NCI-H2227 (cell line): ENCODE results near the gene HMSD.
A peak's percentile ranks its signal among the peaks of the same experiment; 100 is the strongest.

Experiments
- DNase-seq: peaks from one replicate; lab custom pipeline; 2025; ENCODE audit not compliant: unreplicated experiment; lab: John Stamatoyannopoulos, UW

The HMSD gene

DNA sequence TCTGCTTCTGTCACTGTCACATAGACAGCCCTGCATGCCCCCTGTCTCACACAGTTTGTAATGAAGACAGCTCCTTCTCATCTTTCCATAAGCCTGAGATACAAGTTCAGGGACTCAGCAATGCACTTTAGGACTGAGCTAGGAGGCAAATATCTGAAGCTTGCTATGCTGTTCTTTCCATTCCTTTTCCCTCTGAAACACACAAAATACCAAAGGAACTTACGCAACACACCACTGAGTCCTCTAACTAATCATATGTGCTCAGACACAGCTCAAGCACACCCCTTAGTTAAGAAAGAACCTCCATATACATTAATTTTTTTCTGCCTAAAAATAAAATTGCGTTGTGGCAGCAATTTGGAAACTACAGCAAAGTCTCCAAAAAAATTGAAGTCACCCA is 38.6 kb downstream of the HMSD start:
- DNase-seq, result no peak

DNA sequence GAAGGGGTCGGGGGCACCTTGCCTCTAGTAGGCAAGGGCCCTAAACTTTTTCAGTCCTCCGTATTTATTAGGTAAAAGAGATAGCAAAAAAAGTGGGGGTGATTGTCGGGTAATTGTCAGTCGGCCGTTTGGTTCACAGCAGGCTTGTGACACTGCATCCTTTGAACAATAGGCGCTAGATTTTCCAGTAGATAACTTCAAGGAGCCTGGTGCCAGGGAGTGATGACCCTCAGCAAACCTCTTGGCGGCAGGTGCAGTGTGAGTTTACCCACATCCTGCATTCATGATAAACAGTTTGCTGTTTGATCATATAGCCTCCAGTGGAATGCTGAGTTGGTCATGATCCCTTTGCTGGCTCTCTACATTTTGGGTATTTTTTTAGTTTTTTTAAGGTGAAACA is 43.6 kb downstream of the HMSD start:
- DNase-seq, result no peak

DNA sequence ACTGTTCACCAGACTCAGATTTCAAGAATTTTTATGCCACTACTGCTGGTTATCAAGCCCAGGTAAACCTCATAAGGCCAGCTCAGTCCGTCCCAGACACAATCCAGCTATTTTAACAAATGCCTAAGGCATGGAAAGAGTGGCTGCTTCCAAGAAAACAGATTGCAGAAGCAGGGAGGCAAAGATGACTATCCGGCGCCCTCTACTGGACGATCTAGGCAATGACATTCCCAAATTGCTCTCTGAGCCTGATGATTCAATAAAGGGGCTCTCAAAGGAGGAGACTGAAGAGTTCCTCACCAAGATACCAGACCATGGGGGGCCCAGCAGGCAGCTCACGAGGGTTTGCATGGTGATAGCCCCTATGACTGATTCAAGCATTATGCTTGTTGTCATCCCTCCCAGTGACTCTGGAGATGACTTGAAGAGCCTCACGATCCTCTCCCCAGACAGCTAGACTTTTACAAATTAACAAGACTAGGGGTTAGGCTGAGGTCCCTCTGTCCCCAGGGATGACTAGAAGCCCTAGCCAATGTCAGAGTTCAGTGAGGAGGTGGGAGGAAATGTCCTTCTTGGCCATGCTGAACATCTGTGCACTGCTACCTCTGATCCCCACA is 45.8 kb downstream of the HMSD start:
- DNase-seq, result peak; percentile 64

DNA sequence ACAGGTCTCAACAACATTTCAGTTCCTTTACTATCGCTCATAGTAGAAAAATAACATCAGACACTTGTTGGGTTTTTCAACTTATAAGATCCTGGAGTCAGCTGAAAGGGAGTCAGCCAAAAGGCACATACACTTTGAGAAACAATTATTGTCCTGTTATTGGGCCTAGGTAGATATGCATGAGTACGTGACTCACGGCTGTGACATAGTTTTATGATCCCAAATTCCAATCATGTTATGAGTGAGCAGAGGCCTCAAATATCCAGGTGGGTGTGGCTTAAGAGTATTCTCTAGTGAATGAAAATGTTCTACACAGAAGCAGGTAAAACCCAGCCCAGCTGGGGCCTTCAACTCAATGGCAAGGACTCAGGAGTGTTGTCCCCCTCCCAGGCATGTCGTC is 47.9 kb downstream of the HMSD start:
- DNase-seq, result no peak

DNA sequence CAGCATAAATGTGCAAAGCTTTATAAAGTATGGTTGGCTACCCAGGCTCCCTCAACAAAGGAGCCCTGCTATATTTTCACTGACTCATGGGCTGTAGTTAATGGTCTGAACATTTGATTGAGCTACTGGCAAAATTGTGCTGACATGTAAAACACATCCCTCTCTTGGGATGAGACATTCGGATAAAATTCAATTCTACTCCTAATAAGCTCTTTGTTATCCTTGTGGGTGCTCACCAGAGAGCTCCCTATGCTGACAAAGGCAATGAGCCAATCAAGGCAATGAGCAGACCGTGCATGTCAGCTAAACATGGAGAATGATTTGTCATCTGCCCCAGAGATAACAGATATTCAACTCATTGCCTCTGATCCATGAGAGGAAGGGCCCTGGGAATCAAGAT is 48.5 kb downstream of the HMSD start:
- DNase-seq, result no peak

DNA sequence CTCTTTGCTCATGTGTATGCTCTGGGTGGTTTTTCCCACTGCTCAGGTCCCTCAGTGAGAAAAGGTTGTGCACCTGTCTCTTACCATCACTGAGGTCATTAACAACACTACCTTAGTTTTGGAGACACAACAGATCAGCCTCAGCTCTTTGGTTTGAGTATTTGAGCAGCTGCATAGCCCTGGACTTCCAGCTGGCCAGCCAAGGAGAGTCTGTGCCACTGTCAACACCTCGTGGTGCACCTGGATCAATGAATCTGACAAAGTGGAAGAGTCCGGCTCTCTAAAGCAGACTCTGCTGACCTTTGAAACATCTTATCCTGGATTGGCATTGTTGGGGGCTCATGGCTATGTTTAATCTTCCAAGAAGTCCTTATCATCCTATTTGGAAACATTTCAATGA is 50.8 kb downstream of the HMSD start:
- no peak for DNase-seq

DNA sequence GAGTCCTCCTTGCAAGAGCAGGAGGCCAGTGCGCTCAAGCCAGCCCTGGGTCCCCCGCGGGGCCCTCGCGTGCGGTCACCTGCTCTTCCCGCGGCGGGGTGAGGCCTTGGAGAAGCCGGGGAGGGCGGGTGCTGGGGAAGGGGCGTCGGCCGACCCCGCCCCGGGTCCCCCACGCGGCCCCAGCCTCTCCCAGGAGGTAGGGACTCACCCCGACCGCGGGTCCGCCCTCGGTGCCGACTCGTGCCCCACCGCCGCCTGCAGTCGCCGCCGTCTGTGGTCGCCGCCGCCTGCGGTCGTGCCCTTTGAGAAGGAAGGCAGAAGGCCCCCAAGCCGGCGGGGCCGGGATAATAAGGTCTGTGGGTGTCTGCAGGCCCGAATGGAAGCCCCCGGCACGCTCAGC is 53.5 kb downstream of the HMSD start:
- no peak for DNase-seq

DNA sequence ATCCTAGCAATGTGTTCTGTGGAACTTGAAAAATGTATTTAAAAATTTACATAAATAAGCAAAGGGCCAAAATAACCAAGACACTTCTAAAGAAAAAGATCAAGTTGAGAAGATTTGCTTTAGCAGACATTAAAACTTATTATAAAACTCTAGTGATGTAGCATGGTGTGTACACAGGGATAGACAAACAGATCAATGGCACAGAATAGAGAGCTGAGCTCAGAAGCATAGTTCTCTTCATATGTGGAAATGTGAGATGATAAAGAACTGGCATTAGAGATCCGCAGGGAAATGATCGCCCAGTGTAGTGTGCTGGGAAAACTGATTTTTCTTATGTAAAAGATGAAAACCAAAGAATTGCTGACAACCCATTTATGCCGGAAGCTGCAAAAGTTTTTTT is 60.2 kb downstream of the HMSD start:
- DNase-seq, result no peak
